ENCODE measurements around the gene STK32C.
"Not testable (repeated sequence)": the region's sequence is repeated elsewhere in the genome, so short reads cannot be mapped to it uniquely, and the experiment has no call there.

The STK32C gene

DNA sequence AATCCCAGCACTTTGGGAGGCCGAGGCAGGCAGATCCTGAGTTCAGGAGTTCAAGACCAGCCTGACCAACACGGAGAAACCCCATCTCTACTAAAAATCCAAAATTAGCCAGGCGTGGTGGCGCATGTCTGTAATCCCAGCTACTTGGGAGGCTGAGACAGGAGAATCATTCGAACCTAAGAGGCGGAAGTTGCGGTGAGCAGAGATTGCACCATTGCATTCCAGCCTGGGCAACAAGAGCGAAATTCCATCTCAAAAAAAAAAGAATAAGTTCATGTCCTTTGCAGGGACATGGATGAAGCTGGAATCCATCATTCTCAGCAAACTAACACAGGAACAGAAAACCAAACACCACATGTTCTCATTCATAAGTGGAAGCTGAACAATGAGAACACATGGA is 7.1 kb upstream of the STK32C start:
- DNase-seq, result not testable (repeated sequence)

- DNase-seq, result no peak
Measured at GRCh38 chr10:132314336-132314735, 6.6 kb upstream of the STK32C start.

DNA sequence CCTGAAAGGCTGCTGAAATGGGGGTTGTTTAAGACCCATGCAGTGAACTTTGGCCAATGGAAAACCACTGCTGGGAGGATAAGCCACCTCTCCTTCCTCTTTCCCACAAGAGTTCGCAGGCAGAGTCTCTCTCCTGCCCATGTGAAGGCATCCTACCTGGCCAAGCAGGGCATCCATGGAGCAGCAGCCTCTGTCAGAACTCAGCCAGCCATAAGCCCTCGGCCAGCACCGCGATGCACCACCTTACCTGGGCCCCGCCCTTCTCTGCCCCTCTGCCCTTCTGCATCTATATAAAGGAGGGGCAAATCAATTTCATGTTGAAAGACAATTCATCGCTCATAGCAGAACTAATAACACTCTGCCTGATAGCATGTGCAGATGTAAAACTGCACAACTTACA is 6.1 kb upstream of the STK32C start:
- DNase-seq, result no peak

DNA sequence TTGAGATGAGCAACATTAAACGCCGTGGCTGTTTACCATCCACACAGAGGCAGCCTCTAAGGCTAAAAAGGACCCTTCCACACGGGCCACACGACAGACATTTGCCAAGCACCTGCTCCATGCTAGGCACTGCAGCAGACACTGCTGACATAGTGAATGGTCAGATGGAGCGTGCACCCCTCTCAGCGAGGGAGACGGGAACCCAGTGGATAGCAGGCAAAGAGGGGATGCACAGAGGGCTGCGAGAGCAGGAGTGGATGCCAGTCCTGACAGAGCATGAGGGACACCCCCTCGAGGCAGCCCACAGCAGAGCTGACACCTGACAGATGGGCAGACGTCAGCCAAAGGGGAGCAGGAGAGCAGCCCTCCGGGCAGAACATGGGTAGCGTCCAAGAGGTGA is 5.6 kb upstream of the STK32C start:
- no peak for DNase-seq

DNA sequence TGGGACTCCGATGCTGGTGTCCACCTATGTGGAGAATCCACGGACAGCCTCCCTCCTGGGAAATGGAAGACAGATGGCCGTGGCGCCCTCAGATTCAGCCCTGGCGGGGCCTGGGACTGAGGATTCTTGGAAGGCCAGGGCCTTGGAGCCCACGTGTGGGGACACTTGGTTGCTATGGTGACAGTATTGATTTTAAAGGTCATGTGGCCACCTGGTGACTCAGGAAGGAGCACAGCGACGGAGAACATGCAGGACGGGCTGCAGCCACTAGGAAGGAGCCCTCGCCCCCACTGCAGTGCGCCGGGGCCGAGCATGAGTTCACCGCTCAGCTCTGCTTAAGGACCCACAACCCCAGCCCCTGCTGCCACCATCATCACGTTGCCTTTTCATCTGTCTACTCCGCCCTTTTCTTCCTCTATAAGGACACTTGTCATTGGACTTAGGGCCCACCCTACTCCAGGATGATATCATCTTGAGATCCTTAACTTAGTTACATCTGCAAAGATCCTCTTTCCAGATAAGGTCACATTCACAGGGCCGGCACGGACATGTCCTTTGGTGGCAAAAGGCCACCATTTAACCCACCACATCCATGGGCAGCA is 3.7 kb upstream of the STK32C start:
- DNase-seq, result no peak

DNA sequence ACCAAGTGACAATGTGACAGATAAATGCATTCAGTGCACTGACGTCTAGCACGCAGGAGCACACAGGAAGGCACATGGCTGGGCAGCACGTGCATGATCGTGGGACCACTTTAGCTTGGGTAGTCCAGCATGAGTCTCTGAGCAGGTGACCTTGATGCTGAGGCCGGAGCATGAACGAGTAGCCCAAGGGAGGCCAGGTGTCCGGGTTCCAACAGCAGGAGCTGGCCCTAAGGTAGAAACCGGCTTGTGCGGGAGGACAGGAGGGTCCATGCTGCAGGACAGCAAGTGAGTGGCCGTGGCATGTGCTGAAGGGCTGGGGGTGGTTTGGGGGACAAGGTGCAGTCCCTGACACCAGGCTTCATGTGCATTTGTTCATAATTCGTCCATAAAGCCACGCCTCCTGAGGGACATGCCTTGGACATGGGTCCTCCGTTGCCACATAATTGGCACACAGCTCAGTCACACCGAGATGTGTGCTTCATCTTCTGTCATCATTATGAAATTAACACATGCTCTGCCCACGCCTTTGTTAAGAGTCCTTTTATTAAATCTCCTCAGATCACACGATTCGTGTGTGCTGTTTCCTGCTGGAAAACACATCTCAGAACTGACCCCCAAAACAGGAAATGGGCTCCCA is 3.1 kb upstream of the STK32C start:
- no peak for DNase-seq

DNA sequence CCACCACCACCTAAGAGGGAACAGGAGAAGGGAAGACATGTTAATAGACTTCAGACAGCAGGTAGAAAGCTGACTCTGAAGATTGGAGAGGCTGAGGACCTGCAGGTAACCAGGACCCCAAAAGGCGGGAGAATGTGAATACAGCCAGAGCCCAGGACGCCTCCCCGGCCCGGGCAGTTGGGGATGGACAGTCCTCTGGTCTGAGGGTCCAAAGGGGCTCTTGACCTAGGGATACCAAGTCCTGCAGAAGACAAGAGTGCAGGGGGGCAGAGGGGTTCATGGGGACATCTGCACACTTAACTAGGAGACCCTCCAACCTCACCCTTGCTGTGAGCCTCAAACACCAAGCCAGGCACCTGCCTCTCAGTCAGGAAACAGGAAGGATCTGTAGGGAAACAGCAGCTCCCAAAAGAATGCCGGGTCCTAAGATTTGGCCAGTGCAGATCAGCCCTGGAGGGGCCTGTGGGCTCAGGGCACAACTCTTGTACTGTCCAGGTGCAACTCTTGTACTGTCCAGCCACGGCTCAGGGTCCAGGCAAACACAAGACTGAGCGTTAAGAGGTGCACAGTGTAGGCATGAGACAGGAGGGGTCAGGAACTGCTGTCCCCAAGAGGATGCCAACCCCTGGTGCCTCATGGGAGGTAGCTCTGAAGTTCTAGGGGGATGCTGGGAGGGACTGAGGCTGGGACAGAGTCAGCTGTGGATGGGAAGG is 2.3 kb upstream of the STK32C start:
- no peak for DNase-seq

- no peak for DNase-seq
Measured at GRCh38 chr10:132309471-132309865, 1.7 kb upstream of the STK32C start.

- no peak for DNase-seq
Measured at GRCh38 chr10:132308587-132309470, 1.1 kb upstream of the STK32C start.

- peak; percentile 17 for DNase-seq
Measured at GRCh38 chr10:132306864-132307751, 642 bp downstream of the STK32C start.

DNA sequence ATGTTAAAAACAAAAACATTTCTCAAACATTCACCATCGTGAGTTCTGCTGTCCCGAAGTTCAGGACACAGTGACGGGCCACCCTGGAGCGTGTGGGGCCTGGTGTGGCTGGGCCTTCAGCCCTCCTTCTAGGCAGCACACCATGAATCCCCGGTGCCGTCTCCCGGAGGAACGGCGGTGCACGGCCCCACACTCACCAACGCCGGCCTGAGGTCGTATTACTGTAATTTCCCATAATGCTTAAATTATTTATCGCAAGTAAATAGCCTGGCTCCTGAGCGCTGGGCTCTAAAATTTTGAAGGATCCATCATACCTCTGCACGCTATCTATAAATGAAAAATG is 1.4 kb downstream of the STK32C start:
- DNase-seq, result no peak

DNA sequence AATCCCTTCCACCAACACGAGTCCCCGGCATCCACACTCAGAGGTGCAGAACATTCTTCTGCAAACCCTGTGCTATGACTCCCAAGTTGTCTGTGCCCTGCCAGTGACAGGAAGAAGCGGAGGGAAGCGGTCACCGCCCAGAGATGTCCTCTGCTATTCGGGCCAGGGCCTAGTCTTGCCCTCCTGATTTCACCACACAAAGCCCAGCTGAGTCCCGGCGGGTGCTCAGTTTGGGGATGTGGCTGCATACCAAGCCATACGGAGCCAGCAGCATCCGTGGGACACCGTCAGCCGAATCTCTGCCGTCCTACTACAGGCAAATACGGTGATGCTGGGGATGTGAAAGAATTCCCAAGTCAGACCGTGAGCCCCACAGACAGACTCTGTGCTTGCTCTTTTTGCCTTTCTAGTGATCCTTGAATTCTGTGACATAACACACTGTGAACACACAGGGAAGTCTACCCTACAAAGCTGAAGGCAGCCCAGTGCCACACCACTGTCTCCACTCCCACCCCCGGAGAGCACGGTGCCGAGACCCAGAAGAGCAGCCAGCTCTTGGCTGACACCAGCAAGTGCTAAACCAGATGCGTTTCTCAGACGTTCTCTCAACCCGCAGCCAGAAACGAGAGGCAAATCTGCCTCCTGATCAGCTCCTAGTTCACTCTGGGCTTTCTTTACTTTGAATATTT is 2.0 kb downstream of the STK32C start:
- no peak for DNase-seq

GRCh38 chr10:132304756-132305509 is 2.8 kb downstream of the STK32C start:
- no peak for DNase-seq

GRCh38 chr10:132303361-132304115 is 4.2 kb downstream of the STK32C start:
- DNase-seq, result no peak

DNA sequence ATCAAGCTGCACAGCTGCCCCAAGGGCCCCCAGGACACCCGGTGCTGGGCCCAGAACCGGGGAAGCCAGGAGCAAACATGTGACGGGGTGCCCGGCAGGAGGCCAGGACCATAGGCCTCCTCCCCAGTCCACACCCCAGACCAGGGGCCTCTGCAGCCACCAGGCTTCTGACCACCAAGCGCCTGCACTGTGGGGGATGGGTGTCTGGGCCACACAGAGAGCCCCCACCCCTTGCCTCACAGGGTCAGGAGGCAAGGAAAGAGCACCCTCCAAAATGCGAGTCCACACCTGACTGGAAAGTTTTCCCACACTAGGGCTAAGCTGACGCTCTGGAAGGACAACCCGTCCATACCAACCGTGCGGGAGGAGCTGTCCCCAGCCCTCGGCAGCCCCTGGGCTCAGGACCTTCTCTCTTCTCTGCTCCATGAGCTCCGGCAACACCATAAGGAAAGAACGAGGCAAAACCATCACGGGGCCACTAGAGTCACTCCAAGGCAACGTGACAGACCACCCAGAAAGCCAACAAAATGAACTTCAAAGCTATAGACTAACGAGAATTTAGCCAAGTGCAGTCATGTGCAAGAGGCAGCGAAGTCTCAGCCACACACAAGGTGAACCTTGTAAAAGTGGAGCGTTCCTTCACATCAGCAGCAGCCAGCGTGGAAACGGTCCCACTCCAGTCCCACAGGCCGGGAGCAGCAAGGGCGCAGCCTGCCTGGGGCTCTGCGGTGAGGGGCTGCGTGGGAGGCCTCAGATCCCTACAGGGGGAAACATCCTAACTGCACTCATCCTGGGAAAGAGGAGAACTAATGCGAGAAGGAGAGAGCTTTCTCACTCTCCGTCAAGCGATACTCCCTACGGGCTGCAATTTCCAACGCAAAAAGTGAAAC is 5.1 kb downstream of the STK32C start:
- no peak for DNase-seq

GRCh38 chr10:132301371-132302330 is 6.1 kb downstream of the STK32C start:
- DNase-seq, result no peak

DNA sequence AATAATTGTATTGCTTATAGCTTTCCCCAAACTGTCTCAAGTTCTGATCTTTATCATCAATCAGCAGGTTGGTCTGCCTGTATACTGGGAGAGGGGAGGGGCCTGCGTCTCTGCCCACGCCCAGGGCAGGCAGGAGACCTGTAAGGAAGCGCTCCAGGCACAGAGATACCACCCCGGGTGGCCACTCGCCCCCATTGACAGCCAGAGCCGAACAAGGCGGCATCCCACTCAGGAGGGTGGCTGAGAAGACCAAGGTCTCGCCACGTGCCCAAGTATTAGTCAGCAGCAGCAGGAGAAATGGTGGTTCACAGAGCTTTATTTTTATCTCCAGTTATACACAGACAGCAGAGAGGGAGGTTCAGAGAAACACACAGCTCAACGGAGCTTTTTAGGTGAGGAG is 7.2 kb downstream of the STK32C start:
- DNase-seq, result no peak
